ENCODE results near the gene IGFBP4. TPM values are rescaled to one million over a fixed set of nuclear protein-coding genes. Genes with fewer than 3 reads are reported as not detected.

The IGFBP4 gene
- total and polyA plus RNA-seq, 2 of the 13 experiments (the other 11 are each of a cell fraction or from before 2014, with no cell fraction given): 4.1 to 49.0 TPM

- TF ChIP-seq ZHX2 (IDR thresholded peaks at IDR 0.05; ENCODE audit: low read depth) (0 out of 2 replicates have a peak, but pooled peaks have one; percentile 11), ZHX2 (CRISPR knock-in tag; IDR thresholded peaks at IDR 0.05; ENCODE audit: borderline replicate concordance) (no peak), MAF1 (CRISPR knock-in tag; IDR thresholded peaks at IDR 0.05; ENCODE audit: borderline replicate concordance) (no peak), NFE2L1 (CRISPR knock-in tag; IDR thresholded peaks at IDR 0.05; ENCODE audit: borderline replicate concordance) (no peak), ZNF503 (CRISPR knock-in tag; IDR thresholded peaks at IDR 0.05) (no peak), SRSF4 (IDR thresholded peaks at IDR 0.05; ENCODE audit: low read depth, low read length, poor library complexity, severe bottlenecking) (no peak), ZFP62 (CRISPR knock-in tag; IDR thresholded peaks at IDR 0.05) (no peak), ATF1 (CRISPR knock-in tag; IDR thresholded peaks at IDR 0.05) (peak; percentile 46; the same call in 1 of the 2 replicates), KLF6 (CRISPR knock-in tag; IDR thresholded peaks at IDR 0.05) (peak; percentile 50; the same call in 1 of the 2 replicates), YEATS2 (CRISPR knock-in tag; IDR thresholded peaks at IDR 0.05; ENCODE audit: borderline replicate concordance) (no peak; the same call in 1 of the 2 replicates), POLR2AphosphoS2 (IDR thresholded peaks at IDR 0.05; ENCODE audit: low read depth, low read length) (no peak), NAIF1 (CRISPR knock-in tag; IDR thresholded peaks at IDR 0.05; ENCODE audit: borderline replicate concordance) (peak; percentile 76; the same call in 1 of the 2 replicates), ZNF557 (CRISPR knock-in tag; IDR thresholded peaks at IDR 0.05) (no peak), RBAK (CRISPR knock-in tag; IDR thresholded peaks at IDR 0.05) (0 out of 2 replicates have a peak, but pooled peaks have one; percentile 20), NFIC (IDR thresholded peaks at IDR 0.05; ENCODE audit: low read length) (peak; percentile 89), SNRNP70 (IDR thresholded peaks at IDR 0.05; ENCODE audit: low read depth, low read length) (no peak), GATAD1 (CRISPR knock-in tag; IDR thresholded peaks at IDR 0.05) (no peak), NR2F6 (IDR thresholded peaks at IDR 0.05) (peak; percentile 98), NR2F6 (CRISPR knock-in tag; IDR thresholded peaks at IDR 0.05) (peak; percentile 98), ZSCAN31 (CRISPR knock-in tag; IDR thresholded peaks at IDR 0.05; ENCODE audit: low read depth) (peak; percentile 63; the same call in 1 of the 2 replicates), ZNF737 (CRISPR knock-in tag; IDR thresholded peaks at IDR 0.05; ENCODE audit: borderline replicate concordance) (no peak)
Observed at GRCh38 chr17:40419559-40420331, 23.5 kb upstream of the IGFBP4 start (continued).

Measured in HepG2 (cell line).